ENCODE measurements around the gene PCDHA4. TPM values are rescaled to one million over a fixed set of nuclear protein-coding genes. Genes with fewer than 3 reads are reported as not detected.
"Not testable (repeated sequence)": the region's sequence is repeated elsewhere in the genome, so short reads cannot be mapped to it uniquely, and the experiment has no call there.

The PCDHA4 gene
- total and polyA plus RNA-seq, 2 experiments from 2014 or later = not detected

DNA sequence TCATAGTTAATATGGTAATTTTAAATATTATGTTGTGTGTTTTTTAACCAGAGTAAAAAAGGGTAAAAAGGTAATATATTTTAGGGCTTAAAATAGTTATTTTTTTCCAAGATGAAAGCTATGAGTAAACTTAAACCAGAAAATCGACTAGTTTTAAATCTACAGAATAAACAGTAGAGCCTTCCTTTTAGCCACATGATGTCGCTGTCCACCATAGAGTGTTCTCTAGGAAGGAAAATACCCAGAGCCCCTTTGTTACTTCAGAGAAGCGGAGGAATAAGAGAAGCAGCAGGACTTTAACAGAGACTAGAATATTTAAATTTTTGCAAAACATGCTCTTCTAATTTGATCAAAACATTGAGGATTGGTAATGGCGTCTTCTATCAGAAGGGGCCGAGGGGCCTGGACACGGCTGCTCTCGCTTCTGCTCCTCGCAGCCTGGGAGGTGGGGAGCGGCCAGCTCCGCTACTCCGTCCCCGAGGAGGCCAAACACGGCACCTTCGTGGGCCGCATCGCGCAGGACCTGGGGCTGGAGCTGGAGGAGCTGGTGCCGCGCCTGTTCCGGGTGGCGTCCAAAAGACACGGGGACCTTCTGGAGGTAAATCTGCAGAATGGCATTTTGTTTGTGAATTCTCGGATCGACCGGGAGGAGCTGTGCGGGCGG lies 12.1 kb upstream of the PCDHA4 start, which contains the start of gene PCDHA2:
Gene PCDHA2 (plus strand): TSS at position 258 of the 664 bp plus-strand sequence.
- in situ Hi-C loops (cut with MboI) = no loop called here
- Histone ChIP-seq H3F3A (ENCODE audit: insufficient read depth) (no peaks in the 10 kb centered on the region), H3K27ac (no peak within 1 kb of the TSS), H3K9me3 (ENCODE audit: low read depth) (no peaks in the 10 kb centered on the region), H3K4me1 (ENCODE audit: insufficient read depth) (no peaks in the 10 kb centered on the region), H3K9ac (no peak within 1 kb of the TSS), H3K9me2 (ENCODE audit: insufficient read depth) (no peaks in the 10 kb centered on the region), H3K36me3 (ENCODE audit: low read depth) (no peaks in the 10 kb centered on the region), H2AFZ (0 out of 2 replicates have a peak within 1 kb of the TSS, but pooled peaks have one; percentile 51), H3K4me3 (no peak within 1 kb of the TSS), H3K79me2 (ENCODE audit: insufficient read depth) (no peaks in the 10 kb centered on the region), H3K27me3 (replicated peaks; ENCODE audit: insufficient read depth) (no peaks in the 10 kb centered on the region), H3K4me2 (ENCODE audit: unreplicated experiment) (no peak within 1 kb of the TSS), H4K20me1 (ENCODE audit: insufficient read depth) (no peaks in the 10 kb centered on the region)
- no peak for TF ChIP-seq EZH2phosphoT487 (IDR thresholded peaks at IDR 0.05; ENCODE audit: insufficient read depth, low read depth)
- TF ChIP-seq EZH2 (IDR thresholded peaks at IDR 0.05; ENCODE audit: insufficient read depth, poor library complexity, severe bottlenecking) = no peak
- peak; percentile 19 for DNase-seq
- 19 to 25% methylated on average over 27 of the region's 27 CpGs for WGBS, 2 experiments (ENCODE audit: low coverage in 1 of 2, low lambda C conversion rate in 2 of 2, missing lambda C conversion rate in 2 of 2)

GRCh38 chr5:140795259-140795641 lies 11.6 kb upstream of the PCDHA4 start:
- peak; percentile 26 for DNase-seq
- Histone ChIP-seq H3K9me3 (ENCODE audit: low read depth) (no peaks in the 10 kb centered on the region), H3K9me2 (ENCODE audit: insufficient read depth) (no peaks in the 10 kb centered on the region), H3K4me1 (ENCODE audit: insufficient read depth) (no peaks in the 10 kb centered on the region), H3K9ac (no peak overlapping the region), H3F3A (ENCODE audit: insufficient read depth) (no peaks in the 10 kb centered on the region), H3K79me2 (ENCODE audit: insufficient read depth) (no peaks in the 10 kb centered on the region), H3K4me3 (no peak overlapping the region), H4K20me1 (ENCODE audit: insufficient read depth) (no peaks in the 10 kb centered on the region), H3K4me2 (ENCODE audit: unreplicated experiment) (no peak overlapping the region), H3K27ac (no peak overlapping the region), H2AFZ (no peak overlapping the region), H3K27me3 (replicated peaks; ENCODE audit: insufficient read depth) (no peaks in the 10 kb centered on the region), H3K36me3 (ENCODE audit: low read depth) (no peaks in the 10 kb centered on the region)
- 7 to 11% methylated on average over 15 of the region's 15 CpGs for WGBS, 2 experiments (ENCODE audit: low coverage in 1 of 2, low lambda C conversion rate in 2 of 2, missing lambda C conversion rate in 2 of 2)
- in situ Hi-C loops (cut with MboI) = no loop called here
- TF ChIP-seq EZH2phosphoT487 (IDR thresholded peaks at IDR 0.05; ENCODE audit: insufficient read depth, low read depth) (no peak), EZH2 (IDR thresholded peaks at IDR 0.05; ENCODE audit: insufficient read depth, poor library complexity, severe bottlenecking) (no peak)

- H3F3A ChIP-seq (ENCODE audit: insufficient read depth); H3K4me2 ChIP-seq (ENCODE audit: unreplicated experiment); H3K9me2 ChIP-seq (ENCODE audit: insufficient read depth); H3K4me3 ChIP-seq; H3K27ac ChIP-seq; H3K27me3 ChIP-seq (replicated peaks; ENCODE audit: insufficient read depth); H3K9ac ChIP-seq; H3K36me3 ChIP-seq (ENCODE audit: low read depth); H3K4me1 ChIP-seq (ENCODE audit: insufficient read depth); DNase-seq; in situ Hi-C loops (cut with MboI); H2AFZ ChIP-seq; H3K9me3 ChIP-seq (ENCODE audit: low read depth); H4K20me1 ChIP-seq (ENCODE audit: insufficient read depth); H3K79me2 ChIP-seq (ENCODE audit: insufficient read depth): not testable (repeated sequence)
- 54 to 57% methylated on average over 59 to 72 of the region's 72 CpGs for WGBS, 2 experiments (ENCODE audit: low coverage in 1 of 2, low lambda C conversion rate in 2 of 2, missing lambda C conversion rate in 2 of 2)
Measured at GRCh38 chr5:140796072-140796717, 10.7 kb upstream of the PCDHA4 start.

DNA sequence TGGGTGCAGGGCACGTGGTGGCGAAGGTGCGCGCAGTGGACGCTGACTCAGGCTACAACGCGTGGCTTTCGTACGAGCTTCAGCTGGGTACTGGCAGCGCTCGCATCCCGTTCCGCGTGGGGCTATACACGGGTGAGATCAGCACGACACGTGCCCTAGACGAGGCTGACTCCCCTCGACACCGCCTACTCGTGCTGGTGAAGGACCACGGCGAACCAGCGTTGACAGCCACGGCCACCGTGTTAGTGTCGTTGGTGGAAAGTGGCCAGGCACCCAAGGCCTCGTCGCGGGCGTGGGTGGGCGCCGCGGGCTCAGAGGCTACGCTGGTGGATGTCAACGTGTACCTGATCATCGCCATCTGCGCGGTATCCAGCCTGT lies 10.2 kb upstream of the PCDHA4 start:
- no peaks in the 10 kb centered on the region for H3K79me2 ChIP-seq (ENCODE audit: insufficient read depth)
- H3K4me1 ChIP-seq (ENCODE audit: insufficient read depth) = no peaks in the 10 kb centered on the region
- in situ Hi-C loops (cut with MboI) = no loop called here
- no peaks in the 10 kb centered on the region for H3F3A ChIP-seq (ENCODE audit: insufficient read depth)
- no peak overlapping the region for H3K9ac ChIP-seq
- no peaks in the 10 kb centered on the region for H3K9me2 ChIP-seq (ENCODE audit: insufficient read depth)
- H2AFZ ChIP-seq = no peak overlapping the region
- 53 to 62% methylated on average over 38 to 39 of the region's 39 CpGs for WGBS, 2 experiments (ENCODE audit: low coverage in 1 of 2, low lambda C conversion rate in 2 of 2, missing lambda C conversion rate in 2 of 2)
- no peak overlapping the region for H3K4me2 ChIP-seq (ENCODE audit: unreplicated experiment)
- H4K20me1 ChIP-seq (ENCODE audit: insufficient read depth) = no peaks in the 10 kb centered on the region
- no peak for TF ChIP-seq EZH2 (IDR thresholded peaks at IDR 0.05; ENCODE audit: insufficient read depth, poor library complexity, severe bottlenecking)
- no peak for TF ChIP-seq EZH2phosphoT487 (IDR thresholded peaks at IDR 0.05; ENCODE audit: insufficient read depth, low read depth)
- no peak overlapping the region for H3K4me3 ChIP-seq
- H3K36me3 ChIP-seq (ENCODE audit: low read depth) = no peaks in the 10 kb centered on the region
- H3K27me3 ChIP-seq (replicated peaks; ENCODE audit: insufficient read depth) = no peaks in the 10 kb centered on the region
- H3K9me3 ChIP-seq (ENCODE audit: low read depth) = no peaks in the 10 kb centered on the region
- DNase-seq = no peak
- H3K27ac ChIP-seq = no peak overlapping the region
